ENCODE results near the gene EXOC6B.
"Not testable (repeated sequence)": the region's sequence is repeated elsewhere in the genome, so short reads cannot be mapped to it uniquely, and the experiment has no call there.

EXOC6B gene

GRCh38 chr2:72431737-72432136 is 394.1 kb downstream of the EXOC6B start:
- no peak for TF ChIP-seq JUND (IDR thresholded peaks at IDR 0.05; ENCODE audit: low read depth)
- no peak for DNase-seq (ENCODE audit: low read depth in 1 of 2, low spot score in 1 of 2)
- in situ Hi-C loops (cut with HindIII; ENCODE audit: low pct_unique_long_range_greater_than_20kb, low sequenced_read_pairs) = no loop called here

DNA sequence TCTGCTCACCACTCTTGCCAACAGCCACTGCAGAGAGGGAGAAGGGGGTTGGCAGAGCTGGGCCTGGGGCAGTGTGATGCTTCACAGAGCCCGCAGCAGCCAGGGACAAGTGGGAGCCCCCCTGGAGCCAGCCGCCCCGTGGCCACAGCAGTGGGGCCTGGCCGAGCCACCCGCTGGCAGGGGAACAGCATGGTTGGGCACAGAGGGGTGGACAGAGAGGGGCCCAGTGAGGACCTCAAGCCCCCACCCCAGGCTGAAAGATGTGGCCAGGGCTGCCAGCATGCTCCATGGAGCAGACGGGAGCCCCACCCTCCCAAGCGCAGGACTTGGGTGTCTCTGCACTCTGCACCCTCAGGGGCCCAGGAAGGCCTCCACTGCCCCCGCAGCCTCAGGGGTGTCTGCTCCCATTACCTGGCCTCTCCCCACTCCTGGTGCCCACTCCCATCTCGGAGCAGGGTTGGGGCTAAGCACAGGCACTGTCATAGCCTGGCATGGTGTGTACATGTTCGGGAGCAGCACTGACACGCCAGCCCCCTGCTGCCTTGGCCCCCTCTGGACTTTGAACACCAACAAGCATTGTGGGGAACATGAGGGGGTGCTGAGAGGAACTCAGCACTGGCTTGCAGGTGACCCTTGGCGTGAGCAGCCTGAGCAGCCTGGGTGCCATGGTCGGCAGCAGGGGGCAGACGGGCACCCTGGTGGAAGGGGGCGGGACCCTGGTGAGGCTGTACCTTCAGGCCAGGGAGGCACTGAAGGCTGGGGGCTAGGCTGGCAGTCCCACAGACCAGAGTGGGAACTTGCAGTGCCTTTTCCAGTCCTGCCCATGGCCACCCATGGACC is 398.6 kb downstream of the EXOC6B start:
- in situ Hi-C loops (cut with HindIII; ENCODE audit: low pct_unique_long_range_greater_than_20kb, low sequenced_read_pairs) = no loop called here
- DNase-seq (ENCODE audit: low read depth in 1 of 2, low spot score in 1 of 2) = no peak

GRCh38 chr2:72425996-72426395 is 399.8 kb downstream of the EXOC6B start:
- TF ChIP-seq JUND (IDR thresholded peaks at IDR 0.05; ENCODE audit: low read depth) = no peak
- in situ Hi-C loops (cut with HindIII; ENCODE audit: low pct_unique_long_range_greater_than_20kb, low sequenced_read_pairs) = no loop called here
- DNase-seq (ENCODE audit: low read depth in 1 of 2, low spot score in 1 of 2) = no peak

More for the DNA sequence above, 398.6 kb downstream of the EXOC6B start:
- TF ChIP-seq JUND (IDR thresholded peaks at IDR 0.05; ENCODE audit: low read depth) = no peak

- in situ Hi-C loops (cut with HindIII; ENCODE audit: low pct_unique_long_range_greater_than_20kb, low sequenced_read_pairs) = no loop called here
- no peak for DNase-seq (ENCODE audit: low read depth in 1 of 2, low spot score in 1 of 2)
- TF ChIP-seq JUND (IDR thresholded peaks at IDR 0.05; ENCODE audit: low read depth) = no peak
Measured at GRCh38 chr2:72423756-72424155, 402.1 kb downstream of the EXOC6B start.

- in situ Hi-C loops (cut with HindIII; ENCODE audit: low pct_unique_long_range_greater_than_20kb, low sequenced_read_pairs) = not testable (repeated sequence)
Measured at GRCh38 chr2:72421771-72422379, 404.0 kb downstream of the EXOC6B start.

DNA sequence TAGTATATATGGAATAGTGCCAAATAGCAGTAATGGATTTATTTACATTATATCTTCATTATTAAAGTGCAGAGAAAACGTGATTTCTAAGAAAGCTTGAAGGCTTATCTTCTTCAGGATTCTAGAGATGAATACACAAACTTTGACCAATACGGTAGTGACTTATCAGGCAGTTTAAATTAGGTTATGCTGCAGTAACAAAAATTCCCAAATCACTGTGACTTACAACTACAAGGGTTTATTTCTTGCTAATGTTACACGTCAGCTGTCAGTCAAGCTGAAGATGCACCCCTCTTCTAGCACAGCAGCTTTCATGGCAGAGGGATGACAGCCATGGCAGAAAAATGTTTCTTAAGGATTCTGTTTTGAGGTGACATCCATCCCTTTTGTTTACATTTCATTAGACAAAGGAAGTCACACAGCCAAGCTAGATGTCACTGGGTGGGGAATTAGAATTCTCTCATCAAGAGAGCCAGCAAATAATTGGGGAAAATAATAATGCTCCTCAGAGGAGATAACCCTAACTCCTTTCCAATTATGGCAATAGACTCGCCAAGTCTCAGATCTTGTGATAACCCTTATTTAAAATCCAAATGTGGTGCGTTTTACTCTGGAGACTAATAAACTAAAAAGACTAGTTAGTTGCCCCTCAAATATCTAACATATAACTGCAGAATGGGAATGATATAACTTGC is 409.9 kb downstream of the EXOC6B start:
- in situ Hi-C loops (cut with HindIII; ENCODE audit: low pct_unique_long_range_greater_than_20kb, low sequenced_read_pairs) = no loop called here
- TF ChIP-seq JUND (IDR thresholded peaks at IDR 0.05; ENCODE audit: low read depth) = no peak
- DNase-seq (ENCODE audit: low read depth in 1 of 2, low spot score in 1 of 2) = no peak

More at GRCh38 chr2:72421771-72422379, 404.0 kb downstream of the EXOC6B start:
- not testable (repeated sequence) for DNase-seq (ENCODE audit: low read depth in 1 of 2, low spot score in 1 of 2)

DNA sequence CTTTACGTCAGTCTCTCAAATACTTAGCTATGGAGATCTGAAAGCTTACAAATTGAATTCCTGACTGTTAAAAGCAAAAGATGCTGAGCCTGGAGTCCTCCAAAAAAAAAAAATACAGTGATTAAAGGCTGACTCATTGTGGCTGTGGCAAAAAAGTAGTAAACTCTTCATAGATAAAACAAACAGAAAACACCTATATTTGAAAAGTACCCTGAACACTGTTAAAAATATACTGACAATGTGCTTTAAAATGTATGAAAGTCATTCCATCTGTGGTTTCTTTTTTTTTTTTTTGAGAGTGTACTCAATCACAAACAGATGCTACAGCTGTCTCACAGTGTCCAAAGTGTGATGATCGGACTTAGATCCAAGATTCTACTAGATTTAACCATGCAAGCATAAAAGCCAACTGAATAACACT is 410.6 kb downstream of the EXOC6B start:
- DNase-seq (ENCODE audit: low read depth in 1 of 2, low spot score in 1 of 2) = no peak
- no peak for TF ChIP-seq JUND (IDR thresholded peaks at IDR 0.05; ENCODE audit: low read depth)
- in situ Hi-C loops (cut with HindIII; ENCODE audit: low pct_unique_long_range_greater_than_20kb, low sequenced_read_pairs) = no loop called here

DNA sequence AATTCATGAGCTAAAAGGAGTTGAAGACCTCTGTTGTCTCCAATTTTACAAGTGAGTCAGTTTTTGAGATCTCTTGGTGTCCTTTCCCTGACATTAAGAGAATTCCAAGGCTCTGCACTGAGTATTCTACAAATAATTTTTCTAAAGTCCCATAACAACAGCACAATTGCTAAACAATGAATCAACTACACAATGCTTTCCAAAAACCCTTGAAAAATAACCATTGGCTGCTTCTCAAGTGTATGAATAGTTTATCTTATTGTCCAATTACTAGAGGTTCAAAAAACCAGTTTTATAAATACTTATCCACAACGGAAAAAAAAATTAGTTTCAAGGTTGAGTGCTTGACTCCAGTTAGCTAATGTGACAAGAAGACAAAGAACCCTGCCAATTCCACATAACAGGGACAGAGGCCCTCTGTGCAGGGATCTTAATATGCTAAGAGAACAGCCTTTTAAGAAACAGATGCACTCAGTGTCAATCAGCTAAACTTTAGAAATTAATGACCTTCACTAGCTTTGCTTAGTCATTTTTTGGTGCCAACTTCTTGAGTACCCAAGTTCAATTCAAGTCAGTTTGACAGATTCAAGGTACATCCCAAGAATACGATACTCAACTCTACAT is 411.6 kb downstream of the EXOC6B start:
- no peak for TF ChIP-seq JUND (IDR thresholded peaks at IDR 0.05; ENCODE audit: low read depth)
- no peak for DNase-seq (ENCODE audit: low read depth in 1 of 2, low spot score in 1 of 2)
- in situ Hi-C loops (cut with HindIII; ENCODE audit: low pct_unique_long_range_greater_than_20kb, low sequenced_read_pairs) = no loop called here

GRCh38 chr2:72413716-72414115 is 412.1 kb downstream of the EXOC6B start:
- no peak for DNase-seq (ENCODE audit: low read depth in 1 of 2, low spot score in 1 of 2)
- in situ Hi-C loops (cut with HindIII; ENCODE audit: low pct_unique_long_range_greater_than_20kb, low sequenced_read_pairs) = no loop called here
- TF ChIP-seq JUND (IDR thresholded peaks at IDR 0.05; ENCODE audit: low read depth) = no peak

GRCh38 chr2:72412214-72412613 is 413.6 kb downstream of the EXOC6B start:
- in situ Hi-C loops (cut with HindIII; ENCODE audit: low pct_unique_long_range_greater_than_20kb, low sequenced_read_pairs) = no loop called here
- TF ChIP-seq JUND (IDR thresholded peaks at IDR 0.05; ENCODE audit: low read depth) = no peak
- DNase-seq (ENCODE audit: low read depth in 1 of 2, low spot score in 1 of 2) = no peak

- no peak for TF ChIP-seq JUND (IDR thresholded peaks at IDR 0.05; ENCODE audit: low read depth)
- DNase-seq (ENCODE audit: low read depth in 1 of 2, low spot score in 1 of 2) = no peak
- in situ Hi-C loops (cut with HindIII; ENCODE audit: low pct_unique_long_range_greater_than_20kb, low sequenced_read_pairs) = no loop called here
Measured at GRCh38 chr2:72399879-72400278, 426.0 kb downstream of the EXOC6B start.

GRCh38 chr2:72395096-72395495 is 430.7 kb downstream of the EXOC6B start:
- in situ Hi-C loops (cut with HindIII; ENCODE audit: low pct_unique_long_range_greater_than_20kb, low sequenced_read_pairs) = no loop called here
- DNase-seq (ENCODE audit: low read depth in 1 of 2, low spot score in 1 of 2) = no peak
- TF ChIP-seq JUND (IDR thresholded peaks at IDR 0.05; ENCODE audit: low read depth) = no peak

Data from T47D (cell line).